ENCODE measurements around the gene HNRNPUL1. TPM values are rescaled to one million over a fixed set of nuclear protein-coding genes. Genes with fewer than 3 reads are reported as not detected.
A peak's percentile ranks its signal among the peaks of the same experiment; 100 is the strongest.

Gene HNRNPUL1
- total and polyA plus RNA-seq, 10 of the 15 experiments (the other 5 are each of a cell fraction or from before 2014, with no cell fraction given) = 11.1 to 276 (median 117) TPM

GRCh38 chr19:41294393-41294792 is 30.2 kb downstream of the HNRNPUL1 start:
- RAD21 ChIA-PET (ENCODE audit: unreplicated experiment) = no interaction called here
- FAIRE-seq (no peak), DNase-seq (ENCODE audit: low read depth, low spot score) (no peak), ATAC-seq (no peak)
- POLR2A ChIA-PET = interaction anchor here (0.9 kb wide), 1 partner anchor 130 kb away, joined by 8 read pairs; no protein-coding TSS in a partner anchor
- CTCF ChIA-PET = interaction anchor here (1.4 to 7.5 kb wide), 2 partner anchors 14 to 70 kb away, joined by 4 to 50 read pairs; partner anchors contain the start of gene B9D2
- no peak overlapping the region for H3K9ac ChIP-seq (ENCODE audit: control insufficient read depth, insufficient read depth, low read length)
- in situ Hi-C loops (cut with MboI) = no loop called here
- no peak overlapping the region for H3K4me3 ChIP-seq
- H3K36me3 ChIP-seq (ENCODE audit: control insufficient read depth in 2 of 2, insufficient read depth in 2 of 2, low read length in 1 of 2) = peaks cover 51 to 72% of the 10 kb centered on the region in 2 experiments
- SMC1A ChIA-PET (ENCODE audit: uncharacterized antibody, unreplicated experiment) = no interaction called here
- no peaks in the 10 kb centered on the region for H3K9me3 ChIP-seq (replicated peaks; ENCODE audit: control insufficient read depth, insufficient read depth, low read length)
- H4K20me1 ChIP-seq (ENCODE audit: control insufficient read depth, insufficient read depth) = no peaks in the 10 kb centered on the region
- H3K27me3 ChIP-seq (replicated peaks in 1 of 2; ENCODE audit: control insufficient read depth in 2 of 2, insufficient read depth in 2 of 2, low read length in 1 of 2) = no peaks in the 10 kb centered on the region
- WGBS (ENCODE audit: insufficient coverage, insufficient replicate concordance, low lambda C conversion rate, missing lambda C conversion rate) = 97% methylated on average over 10 of the region's 10 CpGs
- peaks cover 10% of the 10 kb centered on the region for H3K79me2 ChIP-seq (ENCODE audit: control insufficient read depth, insufficient read depth, low read length)
- no peak overlapping the region for H2AFZ ChIP-seq (ENCODE audit: control insufficient read depth, low read depth, low read length)
- intact Hi-C loops (cut with micrococcal nuclease; ENCODE audit: unreplicated experiment) = no loop called here
- TF ChIP-seq POLR2A (IDR thresholded peaks at IDR 0.05; ENCODE audit: low read depth, low read length) (0 out of 2 replicates have a peak, but pooled peaks have one; percentile 6), EGR1 (IDR thresholded peaks at IDR 0.05; ENCODE audit: borderline replicate concordance in 1 of 2, low read depth in 2 of 2, low read length in 2 of 2) (no peak)
- no peak overlapping the region for H3K4me2 ChIP-seq (ENCODE audit: control insufficient read depth, insufficient read depth)
- H3K4me1 ChIP-seq (ENCODE audit: control insufficient read depth, insufficient read depth, low read length) = peaks cover 40% of the 10 kb centered on the region
- no TSS peak for BruUV-seq (replicated peaks)
- no peak overlapping the region for H3K27ac ChIP-seq (ENCODE audit: control insufficient read depth, insufficient read depth)

GRCh38 chr19:41295499-41295898 is 31.3 kb downstream of the HNRNPUL1 start:
- POLR2A ChIA-PET = no interaction called here

More at GRCh38 chr19:41295499-41295898, 31.3 kb downstream of the HNRNPUL1 start:
- ATAC-seq (no peak), FAIRE-seq (no peak), DNase-seq (ENCODE audit: low read depth, low spot score) (no peak)
- Histone ChIP-seq H3K27me3 (replicated peaks in 1 of 2; ENCODE audit: control insufficient read depth in 2 of 2, insufficient read depth in 2 of 2, low read length in 1 of 2) (no peaks in the 10 kb centered on the region), H3K36me3 (ENCODE audit: control insufficient read depth in 2 of 2, insufficient read depth in 2 of 2, low read length in 1 of 2) (peaks cover 51 to 68% of the 10 kb centered on the region in 2 experiments), H4K20me1 (ENCODE audit: control insufficient read depth, insufficient read depth) (no peaks in the 10 kb centered on the region), H3K4me3 (no peak overlapping the region), H3K4me1 (ENCODE audit: control insufficient read depth, insufficient read depth, low read length) (peaks cover 40% of the 10 kb centered on the region), H3K9me3 (replicated peaks; ENCODE audit: control insufficient read depth, insufficient read depth, low read length) (no peaks in the 10 kb centered on the region), H2AFZ (ENCODE audit: control insufficient read depth, low read depth, low read length) (no peak overlapping the region), H3K9ac (ENCODE audit: control insufficient read depth, insufficient read depth, low read length) (no peak overlapping the region; the same call in 1 of the 2 replicates), H3K4me2 (ENCODE audit: control insufficient read depth, insufficient read depth) (no peak overlapping the region), H3K27ac (ENCODE audit: control insufficient read depth, insufficient read depth) (no peak overlapping the region; the same call in 1 of the 2 replicates), H3K79me2 (ENCODE audit: control insufficient read depth, insufficient read depth, low read length) (peaks cover 10% of the 10 kb centered on the region)
- ChIA-PET RAD21 (ENCODE audit: unreplicated experiment) (no interaction called here), CTCF (interaction anchor here (0.6 to 7.5 kb wide), 3 partner anchors 13 to 61 kb away, joined by 3 to 50 read pairs (median 6); partner anchors contain the start of gene HNRNPUL1), SMC1A (ENCODE audit: uncharacterized antibody, unreplicated experiment) (interaction anchor here (1.0 to 4.1 kb wide), 2 partner anchors 12 to 24 kb away, joined by 3 to 36 read pairs; no protein-coding TSS in a partner anchor)
- no peak for TF ChIP-seq MTA2 (IDR thresholded peaks at IDR 0.05; ENCODE audit: low read depth)
- no peak for TF ChIP-seq ZNF207 (IDR thresholded peaks at IDR 0.05; ENCODE audit: borderline replicate concordance)
- TF ChIP-seq CHD1 (IDR thresholded peaks at IDR 0.05; ENCODE audit: low read depth, low read length) = no peak
- no peak for TF ChIP-seq ZNF384 (IDR thresholded peaks at IDR 0.05; ENCODE audit: borderline replicate concordance, low read depth, low read length)
- no peak for TF ChIP-seq ATF3 (IDR thresholded peaks at IDR 0.05; ENCODE audit: borderline replicate concordance, extremely low read depth, low read depth, low read length)
- no peak for TF ChIP-seq SIX5 (IDR thresholded peaks at IDR 0.05; ENCODE audit: low read depth, low read length, severe bottlenecking)
- no peak for TF ChIP-seq POLR2A (IDR thresholded peaks at IDR 0.05; ENCODE audit: low read depth, low read length)
- no peak for TF ChIP-seq SMAD1 (IDR thresholded peaks at IDR 0.05; ENCODE audit: low read depth, partially characterized antibody)
- TF ChIP-seq SPI1 (IDR thresholded peaks at IDR 0.05; ENCODE audit: borderline replicate concordance, insufficient read depth, low read depth, low read length) = no peak
- TF ChIP-seq KLF5 (IDR thresholded peaks at IDR 0.05; ENCODE audit: partially characterized antibody) = no peak
- TF ChIP-seq NFYA (IDR thresholded peaks at IDR 0.05; ENCODE audit: borderline replicate concordance, low read depth, low read length) = no peak
- no peak for TF ChIP-seq MXI1 (IDR thresholded peaks at IDR 0.05; ENCODE audit: low read depth, low read length)
- TF ChIP-seq RUNX3 (IDR thresholded peaks at IDR 0.05; ENCODE audit: low read length) = no peak
- no peak for TF ChIP-seq SMC3 (IDR thresholded peaks at IDR 0.05; ENCODE audit: borderline replicate concordance, low read length)
- no peak for TF ChIP-seq STAT3 (IDR thresholded peaks at IDR 0.05; ENCODE audit: low read depth, low read length)
- TF ChIP-seq KAT2A (conservative IDR thresholded peaks at IDR 0.05; ENCODE audit: control insufficient read depth, low read depth, low read length) = no peak
- no peak for TF ChIP-seq NR2F1 (conservative IDR thresholded peaks at IDR 0.05)
- TF ChIP-seq IKZF2 (IDR thresholded peaks at IDR 0.05) = no peak
- intact Hi-C loops (cut with micrococcal nuclease; ENCODE audit: unreplicated experiment) (no loop called here), in situ Hi-C loops (cut with MboI) (no loop called here)
- BruUV-seq (replicated peaks) = no TSS peak
- WGBS (ENCODE audit: insufficient coverage, insufficient replicate concordance, low lambda C conversion rate, missing lambda C conversion rate) = 91% methylated on average over 6 of the region's 6 CpGs
